Gastroesophageal sphincter (tissue), 3 donors: ENCODE results near the gene ECT2L.

Experiments used
- POLR2A ChIP-seq, 2 donors: fragments of 450-650 bp; IDR thresholded peaks; one replicate each; pipeline ENCODE4 v1.6.1; 2017; ENCODE audit warnings: antibody characterized with exemption in 2 of 2, mild to moderate bottlenecking in 2 of 2, moderate library complexity in 1 of 2
- TF ChIP-seq, protein P1 (sequence below), 4 experiments: fragments of 200-600 bp in 2 of 4; fragments of 450-650 bp in 2 of 4; sonication (generic) in 1 of 4; IDR thresholded peaks; one replicate each; pipeline ENCODE4 v1.5.1; 2017 to 2019; ENCODE audit warnings: antibody characterized with exemption in 4 of 4, mild to moderate bottlenecking in 2 of 4, moderate library complexity in 2 of 4

DNA sequence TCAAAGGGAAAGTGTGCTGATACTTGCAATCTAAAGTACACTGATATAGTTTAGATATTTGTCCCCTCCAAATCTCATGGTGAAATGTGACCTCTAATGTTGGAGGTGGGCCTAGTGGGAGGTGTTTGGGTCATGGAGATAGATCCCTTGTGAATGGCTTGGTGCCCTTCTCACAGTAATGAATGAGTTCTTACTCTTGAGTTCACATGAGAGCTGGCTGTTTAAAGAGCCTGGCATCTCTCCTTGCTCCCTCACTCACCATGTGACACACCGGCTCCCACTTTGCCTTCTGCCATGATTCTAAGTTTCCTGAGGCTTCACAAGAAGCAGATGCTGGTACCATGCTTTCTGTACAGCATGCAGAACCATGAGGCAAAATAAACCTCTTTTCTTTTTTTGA is 114.1 kb downstream of the ECT2L start:
- TF ChIP-seq, protein P1, sequence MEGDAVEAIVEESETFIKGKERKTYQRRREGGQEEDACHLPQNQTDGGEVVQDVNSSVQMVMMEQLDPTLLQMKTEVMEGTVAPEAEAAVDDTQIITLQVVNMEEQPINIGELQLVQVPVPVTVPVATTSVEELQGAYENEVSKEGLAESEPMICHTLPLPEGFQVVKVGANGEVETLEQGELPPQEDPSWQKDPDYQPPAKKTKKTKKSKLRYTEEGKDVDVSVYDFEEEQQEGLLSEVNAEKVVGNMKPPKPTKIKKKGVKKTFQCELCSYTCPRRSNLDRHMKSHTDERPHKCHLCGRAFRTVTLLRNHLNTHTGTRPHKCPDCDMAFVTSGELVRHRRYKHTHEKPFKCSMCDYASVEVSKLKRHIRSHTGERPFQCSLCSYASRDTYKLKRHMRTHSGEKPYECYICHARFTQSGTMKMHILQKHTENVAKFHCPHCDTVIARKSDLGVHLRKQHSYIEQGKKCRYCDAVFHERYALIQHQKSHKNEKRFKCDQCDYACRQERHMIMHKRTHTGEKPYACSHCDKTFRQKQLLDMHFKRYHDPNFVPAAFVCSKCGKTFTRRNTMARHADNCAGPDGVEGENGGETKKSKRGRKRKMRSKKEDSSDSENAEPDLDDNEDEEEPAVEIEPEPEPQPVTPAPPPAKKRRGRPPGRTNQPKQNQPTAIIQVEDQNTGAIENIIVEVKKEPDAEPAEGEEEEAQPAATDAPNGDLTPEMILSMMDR (IDR thresholded peaks at IDR 0.05) = no peak
- TF ChIP-seq POLR2A (IDR thresholded peaks at IDR 0.05) = no peak
